Activated CD4-positive, alpha-beta T cell treated with anti-CD3 and anti-CD28 coated beads, Interleukin-2, amount 50 U/mL, for 4 hours (primary cell): Measurements from ENCODE around the gene GCNA.
"Not testable (repeated sequence)": the region's sequence is repeated elsewhere in the genome, so short reads cannot be mapped to it uniquely, and the experiment has no call there.

Experiments
- DNase-seq, 2 experiments: peaks; one replicate each; pipeline ENCODE4 v3.0.0-alpha.2; 2020

Gene GCNA

DNA sequence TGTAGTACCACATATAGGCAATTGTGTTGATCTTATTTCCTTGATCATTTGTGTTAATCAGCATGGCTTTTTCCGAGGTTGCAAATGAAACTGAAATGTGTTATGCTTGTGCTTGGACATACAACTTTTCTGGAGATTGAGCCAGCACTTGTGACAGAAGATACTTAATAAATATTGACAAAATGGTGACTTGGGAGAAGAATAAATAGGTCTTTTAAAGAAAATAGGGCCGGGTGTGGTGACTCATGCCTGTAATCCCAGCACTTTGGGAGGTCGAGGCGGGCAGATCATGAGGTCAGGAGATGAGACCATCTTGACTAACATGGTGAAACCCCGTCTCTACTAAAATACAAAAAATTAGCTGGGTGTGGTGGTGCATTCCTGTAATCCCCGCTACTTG is 18.5 kb upstream of the GCNA start:
- DNase-seq = not testable (repeated sequence)

DNA sequence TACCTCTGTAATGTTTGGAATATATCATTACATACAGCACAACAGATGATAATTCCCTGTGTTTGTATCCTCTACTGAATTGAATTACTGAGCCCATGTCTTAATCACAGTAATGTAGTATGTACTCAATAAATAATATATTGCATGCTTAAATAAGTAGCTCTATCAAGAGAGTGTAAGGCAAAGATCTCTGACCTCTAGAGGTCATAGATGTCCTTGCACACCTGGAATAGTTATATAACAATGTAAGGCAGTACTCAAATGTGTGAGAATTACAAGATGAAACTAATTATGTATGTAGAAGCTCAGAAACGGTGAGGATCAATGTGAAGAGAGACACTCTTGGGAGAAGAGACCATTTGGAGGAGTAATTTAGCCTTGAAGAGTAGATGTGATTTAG is 14.3 kb upstream of the GCNA start:
- no peak for DNase-seq

DNA sequence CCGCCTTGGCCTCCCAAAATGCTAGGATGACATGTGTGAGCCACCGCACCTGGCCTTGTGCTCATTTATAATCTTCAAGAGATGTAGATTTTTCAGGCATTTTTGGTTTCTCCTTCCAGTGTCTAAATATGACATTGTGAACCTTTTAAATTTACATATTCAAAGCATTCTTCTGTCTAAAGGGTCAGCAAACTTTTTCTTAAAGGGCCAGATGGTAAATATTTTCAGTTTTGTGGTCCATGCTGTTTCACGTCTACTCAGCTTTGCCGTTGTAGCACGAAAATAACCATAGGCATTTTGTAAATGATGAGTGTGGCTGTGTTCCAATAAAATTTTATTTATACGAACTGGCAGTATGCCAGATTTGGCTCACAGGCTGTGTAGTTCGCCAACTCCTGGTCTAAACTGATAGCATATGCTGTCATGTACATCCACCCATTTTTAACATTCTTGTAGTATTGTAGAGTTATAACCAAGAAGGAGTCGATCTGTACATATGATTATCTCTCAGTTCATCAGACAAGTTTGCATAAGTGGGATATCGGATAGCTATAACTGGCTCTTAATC is 12.7 kb upstream of the GCNA start:
- DNase-seq = no peak

DNA sequence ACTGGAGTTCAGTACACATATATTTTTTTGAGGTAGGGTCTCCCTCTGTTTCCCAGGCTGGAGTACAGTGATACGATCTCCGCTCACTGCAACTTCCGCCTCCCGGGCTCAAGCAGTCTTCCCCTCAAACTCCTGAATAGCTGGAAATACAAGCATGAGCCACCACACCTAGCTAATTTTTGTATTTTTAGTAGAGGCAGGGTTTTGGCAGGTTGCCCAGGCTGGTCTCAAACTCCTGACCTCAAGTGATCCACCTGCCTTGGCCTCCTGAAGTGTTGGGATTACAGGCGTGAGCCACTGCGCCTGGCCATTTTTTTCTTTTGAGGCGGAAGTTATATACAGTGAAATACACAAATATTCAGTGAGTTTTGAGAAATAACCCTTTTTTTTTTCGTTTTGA is 6.8 kb upstream of the GCNA start:
- not testable (repeated sequence) for DNase-seq

DNA sequence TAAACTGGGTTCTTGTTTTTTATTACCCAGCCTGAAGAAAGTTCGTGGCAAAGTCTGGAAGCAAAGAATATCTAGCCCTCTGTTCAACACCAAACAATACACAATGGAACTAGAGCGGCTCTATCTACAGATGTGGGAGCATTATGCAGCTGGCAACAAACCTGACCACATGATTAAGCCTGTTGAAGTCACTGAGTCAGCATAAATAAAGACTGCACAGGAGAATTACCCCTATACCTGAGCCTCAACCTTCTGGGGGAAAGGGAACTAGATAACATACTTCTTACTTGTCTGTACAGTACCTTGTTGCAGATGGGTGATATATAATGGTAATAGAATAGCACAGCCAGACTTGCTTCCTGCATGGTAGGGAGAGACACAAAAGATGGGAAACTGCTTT is 4.6 kb upstream of the GCNA start:
- no peak for DNase-seq

DNA sequence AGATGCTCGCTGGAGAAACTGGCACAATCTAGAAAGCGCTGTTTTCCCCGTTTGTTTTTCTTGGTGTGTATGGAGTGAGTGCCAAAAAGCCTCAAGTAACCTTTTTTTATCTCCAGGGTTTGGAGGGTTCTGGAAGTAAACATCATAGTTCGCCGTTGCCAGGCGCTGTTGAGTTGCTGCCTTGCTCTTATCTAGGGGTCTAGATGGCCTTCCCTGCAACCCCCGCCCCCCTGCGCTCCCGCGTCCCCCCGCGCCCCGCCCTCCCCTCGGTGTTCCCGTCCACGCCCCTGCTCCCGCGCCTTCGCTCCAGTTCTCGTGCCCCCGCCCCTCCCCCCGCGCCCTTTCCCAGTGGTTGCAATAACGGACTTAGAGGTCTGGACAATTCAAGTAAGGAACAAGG is 555 bp upstream of the GCNA start:
- no peak for DNase-seq

DNA sequence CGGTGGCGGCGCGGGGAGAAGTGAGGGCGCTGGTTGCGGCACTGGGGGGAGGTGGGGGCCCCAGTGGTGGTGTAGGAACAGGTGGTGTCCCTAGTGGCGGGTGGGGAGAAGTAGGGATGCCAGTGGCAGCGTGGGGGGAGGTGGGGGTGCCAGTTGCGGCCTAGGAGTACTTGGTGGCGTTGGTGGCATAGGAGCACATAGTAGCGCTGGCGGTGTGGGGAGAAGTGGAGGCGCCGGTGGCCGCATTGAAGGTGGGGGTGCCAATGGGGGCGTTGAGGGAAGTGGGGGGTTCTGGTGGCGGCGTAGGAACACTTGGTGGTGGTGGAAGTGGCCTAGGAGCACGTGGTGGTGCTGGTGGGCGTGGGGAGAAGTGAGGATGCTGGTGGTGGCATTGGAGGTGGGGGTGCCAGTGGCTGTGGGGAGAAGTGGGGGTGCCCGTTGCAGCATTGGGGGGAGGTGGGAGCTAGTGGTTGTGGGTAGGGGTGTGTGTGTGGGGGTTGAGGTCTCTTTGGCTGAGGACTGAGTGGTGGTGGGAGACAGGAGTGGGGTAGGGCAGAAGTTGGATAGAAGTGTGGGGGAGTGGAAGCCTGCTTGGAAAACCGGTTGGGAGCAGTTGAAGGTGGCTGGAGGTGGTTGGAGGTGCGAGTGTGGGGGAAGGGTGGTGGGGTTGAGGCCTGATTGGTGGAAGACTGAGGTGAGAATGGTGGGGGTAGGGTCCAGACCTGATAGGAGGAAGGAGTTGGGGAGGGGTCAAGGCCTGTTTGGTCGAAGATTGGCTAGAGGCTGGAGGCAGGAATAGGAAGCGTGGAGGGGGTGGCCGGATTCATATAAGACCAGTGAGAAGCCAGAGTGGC is 1.1 kb downstream of the GCNA start:
- DNase-seq = no peak

DNA sequence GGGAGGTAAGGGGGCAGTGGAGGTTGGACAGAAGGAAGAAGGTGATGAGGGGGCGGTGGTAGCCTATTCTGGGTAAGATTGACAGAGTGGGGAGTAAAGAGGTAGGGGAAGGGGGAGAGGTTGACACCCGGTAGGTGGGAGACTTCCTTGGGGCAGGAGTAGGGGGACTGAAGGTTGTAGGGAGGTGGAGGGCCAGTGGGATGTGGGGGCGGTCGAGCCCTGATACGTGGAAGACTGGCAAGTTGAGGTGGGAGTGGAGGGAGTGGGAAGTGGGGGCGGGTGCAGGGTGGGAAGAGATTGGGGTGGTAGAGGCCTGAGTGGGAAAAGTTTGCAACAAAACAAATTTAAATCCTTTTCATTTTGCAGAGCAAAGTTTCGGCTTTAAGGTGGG is 1.7 kb downstream of the GCNA start:
- DNase-seq = no peak

DNA sequence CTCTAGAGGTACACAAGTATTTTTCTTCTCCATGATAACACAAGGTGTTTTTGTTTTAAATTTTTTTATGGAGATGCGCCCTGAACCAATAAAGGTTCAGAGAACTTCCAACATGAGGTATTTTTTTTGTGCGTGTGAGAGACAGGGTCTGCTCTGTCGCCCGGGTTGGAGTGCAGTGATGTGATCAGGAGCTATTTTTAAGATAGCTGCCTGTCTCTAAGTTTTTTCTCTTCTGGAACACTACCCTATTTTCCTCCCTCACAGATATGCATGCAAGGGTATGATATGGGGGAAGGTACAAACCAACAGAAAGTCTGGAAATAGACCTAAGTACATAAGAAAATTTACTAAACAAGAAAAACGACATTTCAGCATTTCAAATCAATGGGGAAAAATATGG is 3.0 kb downstream of the GCNA start:
- DNase-seq = no peak

DNA sequence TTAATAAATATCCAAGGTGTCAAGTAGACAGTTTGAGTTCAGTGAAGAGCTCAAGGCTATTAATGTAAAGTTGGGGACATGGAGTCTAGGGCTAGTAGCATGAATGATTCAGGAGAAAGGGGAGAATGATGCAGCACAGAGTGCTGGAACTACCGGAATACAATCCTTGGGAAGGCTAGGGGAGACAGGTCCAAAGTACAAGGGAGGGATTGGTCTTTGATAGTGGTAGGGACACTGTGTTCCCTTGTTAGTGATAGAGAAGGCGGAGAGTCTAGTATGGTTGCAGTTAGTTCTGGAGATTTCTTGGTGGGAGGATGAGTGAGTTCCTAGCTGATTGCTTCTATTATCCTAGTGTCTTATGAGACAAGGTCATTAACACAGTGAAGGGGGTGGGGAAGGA is 8.7 kb downstream of the GCNA start:
- DNase-seq = no peak

DNA sequence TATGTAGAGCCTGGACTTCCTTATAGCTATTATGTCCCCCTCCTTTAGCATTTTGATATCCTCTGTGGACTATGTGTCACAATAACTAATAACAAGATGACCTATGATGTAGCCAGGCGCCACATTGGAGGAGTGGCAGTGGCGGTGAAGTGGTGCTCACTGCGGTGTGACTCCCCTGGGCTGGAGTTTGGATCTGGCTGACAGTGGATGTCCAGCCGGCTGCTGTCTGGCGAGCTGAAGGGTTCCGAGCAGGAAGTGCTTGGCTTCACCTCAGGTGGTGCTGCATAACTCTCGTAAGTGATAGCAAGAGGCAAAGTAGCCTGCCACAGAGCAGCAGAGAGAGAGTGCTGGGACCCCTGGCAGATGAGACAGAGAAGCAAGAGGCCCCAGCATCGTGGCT is 15.0 kb downstream of the GCNA start:
- not testable (repeated sequence) for DNase-seq

DNA sequence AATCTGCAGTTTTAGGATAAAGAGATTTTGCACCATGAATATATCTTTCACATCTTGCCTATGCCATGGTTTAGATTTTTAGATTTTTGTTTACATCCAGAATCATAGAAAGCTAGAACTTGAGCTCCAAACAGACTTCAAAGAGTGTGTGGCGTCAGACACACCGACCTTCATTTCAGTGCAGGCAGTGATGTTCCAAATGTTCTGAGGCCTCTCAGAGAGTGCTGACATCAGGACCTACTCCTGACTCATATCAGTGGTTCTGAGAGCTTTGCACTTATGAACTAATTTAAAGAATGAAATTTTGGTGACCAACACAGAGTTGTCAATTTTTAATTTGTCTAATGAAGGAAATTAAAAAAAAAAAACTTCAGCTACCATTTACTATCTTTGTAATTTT is 21.7 kb downstream of the GCNA start:
- DNase-seq = no peak

DNA sequence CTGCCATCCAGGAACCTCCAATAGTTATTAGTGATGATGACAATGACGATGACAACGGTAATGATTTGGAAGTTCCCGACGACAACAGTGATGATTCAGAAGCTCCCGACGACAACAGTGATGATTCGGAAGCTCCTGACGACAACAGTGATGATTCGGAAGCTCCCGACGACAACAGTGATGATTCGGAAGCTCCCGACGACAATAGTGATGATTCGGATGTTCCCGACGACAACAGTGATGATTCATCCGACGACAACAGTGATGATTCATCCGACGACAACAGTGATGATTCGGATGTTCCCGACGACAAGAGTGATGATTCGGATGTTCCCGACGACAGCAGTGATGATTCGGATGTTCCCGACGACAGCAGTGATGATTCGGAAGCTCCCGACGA is 25.4 kb downstream of the GCNA start:
- DNase-seq = no peak

DNA sequence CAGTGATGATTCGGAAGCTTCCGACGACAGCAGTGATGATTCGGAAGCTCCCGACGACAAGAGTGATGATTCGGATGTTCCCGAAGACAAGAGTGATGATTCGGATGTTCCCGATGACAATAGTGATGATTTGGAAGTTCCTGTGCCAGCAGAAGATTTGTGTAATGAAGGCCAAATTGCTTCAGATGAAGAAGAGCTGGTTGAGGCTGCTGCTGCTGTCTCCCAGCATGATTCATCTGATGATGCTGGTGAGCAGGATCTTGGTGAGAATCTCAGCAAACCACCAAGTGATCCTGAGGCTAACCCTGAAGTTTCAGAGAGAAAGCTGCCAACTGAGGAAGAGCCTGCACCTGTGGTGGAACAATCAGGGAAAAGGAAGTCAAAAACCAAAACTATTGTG is 25.9 kb downstream of the GCNA start:
- no peak for DNase-seq

DNA sequence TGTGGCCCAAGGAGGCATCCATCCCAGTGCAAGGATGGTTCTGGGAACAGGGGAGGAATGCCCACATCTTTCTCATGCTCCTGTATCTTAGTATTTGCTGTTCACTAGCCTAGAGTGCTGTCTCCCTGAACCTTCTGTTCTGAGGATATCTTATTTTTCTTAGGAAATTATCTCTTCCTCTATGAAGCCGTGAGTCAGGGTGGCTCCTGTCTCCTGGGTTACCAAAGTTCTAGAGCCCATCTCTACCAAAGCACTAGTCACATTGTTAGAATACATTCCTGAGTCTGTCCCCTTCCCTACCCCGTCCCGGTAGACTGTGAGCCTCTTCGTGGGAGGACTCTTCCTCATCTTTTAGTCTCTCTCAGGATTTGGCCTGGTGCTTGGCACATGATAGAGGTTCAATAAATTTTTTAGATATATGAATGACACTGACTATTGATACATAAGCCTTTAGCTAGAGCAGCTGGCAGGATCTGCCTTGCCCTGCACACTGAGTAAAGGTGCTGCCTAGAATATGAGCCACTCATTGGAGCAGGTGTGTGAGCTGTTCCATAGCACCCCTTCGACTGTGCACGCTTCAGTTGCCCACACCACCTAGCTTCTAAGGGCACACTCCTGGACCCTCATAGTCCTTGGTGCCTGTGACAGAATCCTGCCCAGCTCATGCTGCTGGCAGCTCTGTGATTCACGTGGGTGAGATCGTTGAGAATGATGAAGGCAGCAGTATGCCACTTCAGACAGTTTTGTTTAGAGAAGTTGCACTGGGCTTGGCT is 26.7 kb downstream of the GCNA start:
- DNase-seq = no peak

DNA sequence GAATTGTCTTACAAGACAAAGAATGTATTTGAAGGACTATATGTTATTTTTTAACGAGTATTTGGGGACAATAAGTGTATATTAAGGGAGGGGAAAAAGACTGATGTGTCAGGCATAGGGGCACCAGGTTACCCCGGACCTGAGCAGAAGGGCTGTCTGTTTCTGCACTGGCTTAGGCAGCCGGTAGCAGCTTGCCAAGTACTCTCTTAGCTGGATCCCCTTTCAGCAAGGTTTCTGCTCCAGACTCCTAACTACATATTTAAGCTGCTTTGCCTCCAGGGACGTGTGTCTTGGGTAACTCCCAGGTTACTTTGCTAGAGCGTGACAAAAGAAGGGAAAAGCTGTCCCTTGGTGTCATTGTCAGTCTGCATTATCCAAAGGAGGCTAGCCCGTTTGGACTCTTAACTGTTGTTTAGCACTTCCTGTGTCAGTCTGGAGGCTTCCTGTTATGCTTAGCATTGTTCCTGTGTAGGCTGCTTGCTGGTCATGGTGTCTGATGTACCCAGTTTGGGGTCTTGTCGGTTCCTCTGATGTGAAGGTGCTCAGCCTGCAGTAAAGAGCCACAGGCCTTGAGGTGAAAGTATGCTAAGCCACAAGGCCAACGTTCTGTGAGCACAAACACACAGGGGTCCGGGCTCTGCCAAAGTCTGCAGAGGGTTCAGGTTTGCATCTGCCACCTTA is 28.4 kb downstream of the GCNA start:
- DNase-seq = no peak

DNA sequence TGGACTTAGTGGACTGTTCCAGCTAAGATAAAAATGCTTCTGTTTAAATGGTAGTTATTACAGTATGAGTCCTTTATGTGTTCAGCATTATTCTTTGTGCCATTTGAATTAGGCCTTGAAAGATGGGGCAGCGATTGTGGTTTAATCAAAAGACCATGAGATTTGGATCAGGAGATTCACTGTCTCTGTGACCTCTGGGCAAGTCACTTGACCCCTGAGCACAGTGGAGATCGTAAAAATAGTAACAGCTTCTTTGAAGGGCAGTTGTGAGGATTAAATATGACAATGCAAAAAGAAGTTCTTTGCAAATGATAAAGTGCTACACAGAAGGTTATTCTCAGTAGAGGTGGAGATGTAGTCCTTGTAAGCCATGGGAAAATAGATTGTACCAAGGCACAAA is 29.3 kb downstream of the GCNA start:
- DNase-seq = no peak

DNA sequence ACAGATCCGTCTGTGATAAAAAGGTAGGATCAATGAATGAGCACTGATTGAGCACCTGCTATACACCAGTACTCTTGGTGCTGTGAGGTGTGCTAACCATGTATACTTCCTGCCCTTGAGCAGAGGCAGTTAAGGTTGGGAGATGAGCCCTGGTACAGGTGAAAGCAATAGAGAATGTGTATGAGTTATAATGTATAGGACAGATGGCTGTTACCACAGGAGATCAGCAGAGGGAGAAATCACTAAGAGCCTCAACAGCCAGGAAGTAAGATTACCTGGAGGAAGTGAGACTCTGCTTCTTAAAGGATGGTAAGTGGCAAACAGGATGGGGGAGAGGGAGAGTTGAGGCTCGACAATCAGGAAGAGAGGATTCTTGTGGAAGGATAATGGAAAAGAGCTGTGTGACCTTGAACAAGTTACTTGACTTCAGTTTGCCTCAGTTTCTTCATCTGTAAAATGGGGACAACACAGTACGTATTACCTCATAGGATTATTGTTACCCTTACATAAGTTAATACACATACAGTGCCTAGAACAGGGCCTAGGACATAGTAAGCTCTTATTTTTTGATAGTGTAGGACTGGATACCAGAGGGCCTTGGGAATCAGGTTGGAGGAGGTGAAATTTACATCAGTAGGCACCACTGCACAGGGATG is 31.0 kb downstream of the GCNA start:
- no peak for DNase-seq

DNA sequence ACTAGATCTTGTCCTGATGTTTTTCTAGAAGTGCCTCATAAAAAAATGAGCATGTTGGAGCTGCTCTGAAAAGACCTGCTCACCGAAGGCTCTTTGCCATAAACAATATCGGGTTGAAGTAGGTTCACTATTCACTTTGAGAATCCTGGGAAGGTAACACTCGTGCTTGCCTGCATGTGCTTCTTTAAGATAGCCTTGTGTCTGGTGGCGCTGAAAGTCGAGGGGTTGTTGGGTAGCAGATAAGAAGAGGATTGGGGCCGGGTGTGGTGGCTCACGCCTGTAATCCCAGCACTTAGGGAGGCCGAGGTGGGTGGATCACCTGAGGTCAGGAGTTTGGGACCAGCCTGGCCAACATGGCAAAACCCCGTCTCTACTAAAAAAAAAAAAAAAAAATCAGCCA is 33.5 kb downstream of the GCNA start:
- not testable (repeated sequence) for DNase-seq

DNA sequence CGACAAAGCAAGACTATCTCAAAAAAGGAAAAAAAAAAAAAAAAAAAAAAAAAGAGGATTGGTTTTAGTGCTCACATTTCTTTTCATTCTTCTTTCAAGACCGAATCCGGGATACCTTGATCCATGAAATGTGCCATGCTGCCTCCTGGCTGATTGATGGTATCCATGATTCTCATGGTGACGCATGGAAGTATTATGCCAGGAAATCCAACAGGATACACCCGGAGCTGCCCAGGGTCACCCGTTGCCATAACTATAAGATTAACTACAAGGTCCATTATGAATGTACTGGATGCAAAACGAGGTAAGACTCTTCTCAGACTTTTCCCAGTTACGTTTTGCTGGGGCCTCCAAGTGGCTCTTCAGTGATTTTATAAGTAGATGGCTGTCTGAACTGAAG is 34.0 kb downstream of the GCNA start:
- DNase-seq = no peak

DNA sequence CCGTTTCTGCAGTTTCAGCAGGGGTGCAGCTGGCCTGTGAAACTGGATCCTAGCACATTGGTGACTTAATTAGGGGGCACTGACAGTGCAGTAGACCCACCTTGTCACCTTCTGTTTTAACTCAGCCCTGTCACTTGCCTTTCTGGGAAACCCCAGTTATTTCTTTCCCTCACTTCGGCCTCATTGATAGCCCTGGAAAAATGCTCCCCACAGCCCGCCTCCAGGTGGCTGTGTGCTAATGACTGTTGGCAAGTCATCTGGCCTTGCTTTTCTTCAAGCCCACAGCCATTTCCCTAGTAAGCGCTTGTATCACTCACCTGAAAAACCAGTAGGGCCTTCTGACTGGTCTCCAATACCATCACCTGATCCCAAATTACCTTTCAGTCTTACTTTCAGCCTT is 36.8 kb downstream of the GCNA start:
- no peak for DNase-seq

DNA sequence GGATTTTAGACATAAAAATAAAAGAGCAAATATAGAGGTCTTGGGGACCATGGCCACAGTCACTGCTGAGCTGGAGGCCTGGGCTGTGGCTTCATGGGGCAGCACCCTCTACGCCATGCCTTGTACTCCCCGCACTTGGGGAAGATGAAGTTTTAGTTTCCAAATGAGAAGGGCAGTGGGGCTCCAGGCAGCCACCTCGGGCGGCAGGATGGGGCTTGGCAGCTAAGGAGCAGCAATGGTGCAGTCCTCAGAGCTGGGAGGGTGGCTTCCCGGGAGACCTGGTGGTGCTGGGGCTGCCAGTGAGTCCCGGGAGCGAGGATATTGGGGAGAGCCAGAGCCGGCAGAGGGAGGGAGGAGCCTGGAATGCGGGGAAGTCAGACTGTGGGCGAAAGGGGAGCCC is 37.7 kb downstream of the GCNA start:
- no peak for DNase-seq
